Mesenchymal stem cell (in vitro differentiated cells and primary cell): ENCODE measurements around the gene ACTR3.

Source experiments
- DNase-seq: peaks from one replicate; pipeline ENCODE4 v3.0.0-alpha.2; 2013
- H2AFZ ChIP-seq: one replicate; pipeline ENCODE4 v1.6.1; 2013; ENCODE audit warnings: low read depth, mild to moderate bottlenecking, control low read depth, inconsistent platforms, low read length, moderate library complexity
- H2AK5ac ChIP-seq: 2 replicates; pipeline ENCODE4 v1.6.1; 2013; ENCODE audit warnings: low read length, moderate library complexity, mild to moderate bottlenecking, inconsistent platforms; ENCODE audit not compliant: severe bottlenecking
- H2BK120ac ChIP-seq: one replicate; pipeline ENCODE4 v1.6.1; 2013; ENCODE audit warnings: low read depth, mild to moderate bottlenecking, inconsistent platforms, low read length, moderate library complexity
- H2BK12ac ChIP-seq, 2 experiments: one replicate each; pipeline ENCODE4 v1.6.1; 2013; ENCODE audit warnings: inconsistent platforms in 2 of 2, low read length in 2 of 2, mild to moderate bottlenecking in 2 of 2, moderate library complexity in 2 of 2, control low read depth in 1 of 2
- H2BK15ac ChIP-seq: one replicate; pipeline ENCODE4 v1.6.1; 2013; ENCODE audit warnings: mild to moderate bottlenecking, low read depth, inconsistent platforms; ENCODE audit not compliant: poor library complexity, severe bottlenecking
- H2BK5ac ChIP-seq: 2 replicates; pipeline ENCODE4 v1.6.1; 2013; ENCODE audit warnings: low read depth, mild to moderate bottlenecking, low read length, control low read depth, inconsistent platforms; ENCODE audit not compliant: poor library complexity, severe bottlenecking
- H3K14ac ChIP-seq, 2 experiments: one replicate each; pipeline ENCODE4 v1.6.1; 2013; ENCODE audit warnings: inconsistent platforms in 2 of 2, low read length in 2 of 2, control low read depth in 1 of 2, mild to moderate bottlenecking in 1 of 2, moderate library complexity in 1 of 2
- H3K18ac ChIP-seq, 2 experiments: one replicate each; pipeline ENCODE4 v1.6.1; 2013; ENCODE audit warnings: inconsistent platforms in 2 of 2, low read length in 2 of 2, control low read depth in 1 of 2, low read depth in 1 of 2, mild to moderate bottlenecking in 1 of 2
- H3K23ac ChIP-seq, 2 experiments: one replicate each; pipeline ENCODE4 v1.6.1; 2013; ENCODE audit warnings: inconsistent platforms in 2 of 2, low read length in 2 of 2, mild to moderate bottlenecking in 2 of 2, moderate library complexity in 2 of 2, control low read depth in 1 of 2
- H3K27ac ChIP-seq: 2 replicates; pipeline ENCODE4 v1.5.1; 2013; ENCODE audit warnings: mild to moderate bottlenecking, moderate library complexity, low read length, control low read depth, inconsistent platforms; ENCODE audit not compliant: poor library complexity, severe bottlenecking
- H3K27me3 ChIP-seq, 2 experiments: 2 replicates each; pipeline versions ENCODE4 v1.6.1 to v1.7.0; 2013; ENCODE audit warnings: low read length in 2 of 2, mild to moderate bottlenecking in 2 of 2, moderate library complexity in 2 of 2, control low read depth in 1 of 2, inconsistent platforms in 1 of 2; ENCODE audit not compliant: control insufficient read depth in 1 of 2, insufficient read depth in 1 of 2
- H3K36me3 ChIP-seq, 2 experiments: 2 replicates each; pipeline versions ENCODE4 v1.6.1 to v1.7.0; 2013; ENCODE audit warnings: low read length in 2 of 2, control low read depth in 1 of 2, inconsistent platforms in 1 of 2, low read depth in 1 of 2, mild to moderate bottlenecking in 1 of 2; ENCODE audit not compliant: insufficient read depth in 2 of 2, control insufficient read depth in 1 of 2
- H3K4ac ChIP-seq, 2 experiments: one replicate each; pipeline ENCODE4 v1.6.1; 2013; ENCODE audit warnings: inconsistent platforms in 2 of 2, low read length in 2 of 2, mild to moderate bottlenecking in 2 of 2, moderate library complexity in 2 of 2, control low read depth in 1 of 2, low read depth in 1 of 2
- H3K4me1 ChIP-seq: 2 replicates; pipeline ENCODE4 v1.6.1; 2013; ENCODE audit warnings: low read depth, low read length, control low read depth; ENCODE audit not compliant: control insufficient read depth, insufficient read depth
- H3K4me2 ChIP-seq: 2 replicates; pipeline ENCODE4 v1.6.1; 2013; ENCODE audit warnings: low read length, mild to moderate bottlenecking, inconsistent platforms; ENCODE audit not compliant: poor library complexity, severe bottlenecking
- H3K4me3 ChIP-seq, 2 experiments: 2 replicates each; pipeline versions ENCODE4 v1.5.1 to v1.7.0; 2013; ENCODE audit warnings: low read length in 2 of 2, mild to moderate bottlenecking in 2 of 2, control low read depth in 1 of 2, low read depth in 1 of 2; ENCODE audit not compliant: insufficient read depth in 1 of 2
- H3K79me1 ChIP-seq: replicated peaks from 2 replicates; pipeline ENCODE4 v1.6.1; 2013; ENCODE audit warnings: mild to moderate bottlenecking, control low read depth, low read length, inconsistent platforms; ENCODE audit not compliant: poor library complexity, severe bottlenecking
- H3K9ac ChIP-seq: 2 replicates; pipeline ENCODE4 v1.7.0; 2013; ENCODE audit warnings: mild to moderate bottlenecking, low read length, moderate library complexity
- H3K9me3 ChIP-seq: 2 replicates; pipeline ENCODE4 v1.7.0; 2013; ENCODE audit warnings: mild to moderate bottlenecking, low read length; ENCODE audit not compliant: control insufficient read depth
- H4K8ac ChIP-seq: one replicate; pipeline ENCODE4 v1.6.1; 2013; ENCODE audit warnings: inconsistent platforms, mild to moderate bottlenecking, low read length, moderate library complexity
- H4K91ac ChIP-seq: one replicate; pipeline ENCODE4 v1.6.1; 2013; ENCODE audit warnings: mild to moderate bottlenecking, low read length, inconsistent platforms
- WGBS: methylation state at CpG from one replicate; pipeline ENCODE4 v1.1.7; 2013; ENCODE audit warnings: mixed read lengths; 5-methylcytosine and 5-hydroxymethylcytosine counted together

ACTR3 gene

DNA sequence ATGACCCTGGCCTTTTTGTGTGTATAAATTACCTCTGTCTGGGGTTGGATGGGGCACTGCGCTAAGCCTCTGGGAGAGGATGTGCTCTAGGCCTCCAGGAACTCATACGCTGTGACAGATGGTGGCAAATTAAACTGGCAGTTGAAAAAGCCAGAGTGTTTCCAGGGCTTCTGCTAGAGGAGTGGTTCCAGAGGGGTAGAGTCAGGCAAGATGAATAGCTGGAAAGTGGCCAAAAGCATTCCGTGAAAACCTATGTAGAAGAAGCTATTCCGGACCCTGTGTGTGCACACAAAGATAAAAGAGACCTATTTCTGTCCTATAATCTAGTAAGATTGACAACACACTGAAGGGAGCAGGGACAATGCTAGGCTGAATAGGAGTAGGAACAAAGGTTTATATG is 84.8 kb downstream of the ACTR3 start:
- H3K36me3 ChIP-seq: peaks cover 18 to 66% of the 10 kb centered on the region in 2 experiments
- H3K18ac ChIP-seq: no peak overlapping the region
- no peaks in the 10 kb centered on the region for H3K9me3 ChIP-seq
- H3K23ac ChIP-seq: no peak overlapping the region
- no peak overlapping the region for H3K14ac ChIP-seq
- no peak overlapping the region for H2BK5ac ChIP-seq
- WGBS: 79% methylated on average over 4 of the region's 4 CpGs
- H2BK12ac ChIP-seq: no peak overlapping the region
- H3K4me1 ChIP-seq: peaks cover 11% of the 10 kb centered on the region
- no peak overlapping the region for H4K8ac ChIP-seq
- no peak overlapping the region for H2BK120ac ChIP-seq
- H3K4ac ChIP-seq: no peak overlapping the region
- peaks cover 5% of the 10 kb centered on the region for H3K79me1 ChIP-seq
- H3K27ac ChIP-seq: no peak overlapping the region
- no peak for DNase-seq
- no peak overlapping the region for H2BK15ac ChIP-seq
- no peak overlapping the region for H4K91ac ChIP-seq
- no peak overlapping the region for H2AK5ac ChIP-seq
- no peak overlapping the region for H3K4me2 ChIP-seq
- no peak overlapping the region for H3K4me3 ChIP-seq
- H3K27me3 ChIP-seq: no peaks in the 10 kb centered on the region
- H2AFZ ChIP-seq: no peak overlapping the region
- H3K9ac ChIP-seq: no peak overlapping the region

DNA sequence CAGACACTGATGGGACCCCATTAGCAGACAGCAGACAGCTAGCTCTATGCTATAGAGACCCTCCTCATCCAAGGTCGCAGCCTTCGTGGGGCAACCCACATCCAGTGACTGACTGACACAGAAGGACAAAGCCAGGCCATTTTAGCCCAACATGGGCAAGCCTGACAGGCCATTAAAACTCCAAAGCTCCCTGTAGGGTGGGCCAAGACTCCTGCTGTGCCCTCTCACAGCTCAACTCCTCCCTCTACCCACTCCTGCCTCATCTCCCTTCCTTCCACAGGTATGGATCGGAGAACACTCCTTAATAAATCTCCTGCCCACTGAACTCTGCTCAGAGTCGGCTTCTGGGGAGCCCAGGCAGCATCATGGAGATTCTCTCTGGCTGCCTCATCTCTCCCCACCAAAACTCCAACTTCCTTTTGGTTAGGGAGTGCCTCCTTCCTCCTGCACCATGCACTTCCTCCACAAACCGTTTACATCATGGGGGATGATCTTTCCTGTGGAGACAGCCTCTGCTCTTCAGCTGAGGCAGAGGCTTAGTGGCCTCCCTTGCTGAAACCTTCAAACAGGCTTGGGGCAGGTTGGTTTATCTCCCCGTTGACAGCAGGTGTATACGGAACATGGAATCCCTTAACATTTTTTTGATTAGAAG is 86.5 kb downstream of the ACTR3 start:
- H3K4me3 ChIP-seq: no peak overlapping the region
- no peak overlapping the region for H2AK5ac ChIP-seq
- WGBS: 95% methylated on average over 7 of the region's 7 CpGs
- H3K9me3 ChIP-seq: no peaks in the 10 kb centered on the region
- H2AFZ ChIP-seq: no peak overlapping the region
- no peak overlapping the region for H4K91ac ChIP-seq
- H4K8ac ChIP-seq: no peak overlapping the region
- H3K14ac ChIP-seq: no peak overlapping the region
- H3K4me1 ChIP-seq: peaks cover 11% of the 10 kb centered on the region
- no peak overlapping the region for H3K18ac ChIP-seq
- no peak overlapping the region for H2BK12ac ChIP-seq
- peaks cover 21 to 51% of the 10 kb centered on the region in 2 experiments for H3K36me3 ChIP-seq
- H2BK120ac ChIP-seq: no peak overlapping the region
- H2BK15ac ChIP-seq: no peak overlapping the region
- no peak overlapping the region for H3K4me2 ChIP-seq
- H3K23ac ChIP-seq: no peak overlapping the region
- no peak for DNase-seq
- H3K27ac ChIP-seq: no peak overlapping the region
- H3K27me3 ChIP-seq: no peaks in the 10 kb centered on the region
- no peak overlapping the region for H3K4ac ChIP-seq
- H3K79me1 ChIP-seq: peaks cover 3% of the 10 kb centered on the region
- H3K9ac ChIP-seq: no peak overlapping the region
- no peak overlapping the region for H2BK5ac ChIP-seq

DNA sequence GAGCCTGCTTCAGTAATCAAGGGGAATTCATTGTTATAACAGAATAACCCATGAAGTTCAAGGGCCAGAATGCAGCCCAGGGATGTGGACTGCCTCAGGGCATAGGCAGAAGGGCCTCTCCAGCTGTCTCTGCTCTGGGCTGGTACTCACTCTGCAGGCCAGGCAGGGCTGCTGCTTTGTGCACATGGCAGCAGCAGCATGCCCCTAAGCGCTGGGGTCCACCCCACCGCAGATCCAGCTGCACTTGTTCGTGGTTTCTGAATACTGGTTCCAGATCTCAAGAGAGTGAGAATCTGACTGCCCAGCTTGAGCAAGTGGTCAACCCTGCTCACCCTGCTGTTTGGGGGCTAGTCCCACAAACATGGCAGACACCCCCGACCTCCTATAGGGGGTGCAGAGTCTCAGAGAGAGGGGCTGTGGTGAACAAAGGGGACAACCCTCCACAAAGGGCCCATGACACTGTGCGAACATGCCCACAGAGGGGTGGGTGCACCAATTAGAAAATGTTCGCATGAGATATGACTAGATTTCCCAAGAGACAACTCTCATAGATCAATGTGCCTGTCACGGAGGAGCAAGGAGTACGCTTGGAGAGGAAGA is 87.3 kb downstream of the ACTR3 start:
- H2AFZ ChIP-seq: no peak overlapping the region
- H3K14ac ChIP-seq: no peak overlapping the region
- H3K18ac ChIP-seq: peak overlapping the region in 1 of 2 experiments; percentile 42
- 98% methylated on average over 8 of the region's 8 CpGs for WGBS
- no peaks in the 10 kb centered on the region for H3K9me3 ChIP-seq
- H3K4me2 ChIP-seq: no peak overlapping the region
- H3K4me1 ChIP-seq: peaks cover 11% of the 10 kb centered on the region
- no peaks in the 10 kb centered on the region for H3K27me3 ChIP-seq
- H3K4me3 ChIP-seq: no peak overlapping the region
- no peak overlapping the region for H2BK120ac ChIP-seq
- no peak overlapping the region for H2AK5ac ChIP-seq
- peak overlapping the region; percentile 31 for H3K27ac ChIP-seq
- peak overlapping the region in 1 of 2 experiments; percentile 74 for H2BK12ac ChIP-seq
- peak; percentile 23 for DNase-seq
- no peak overlapping the region for H2BK5ac ChIP-seq
- peak overlapping the region in 1 of 2 experiments; percentile 24 for H3K23ac ChIP-seq
- no peak overlapping the region for H4K8ac ChIP-seq
- no peak overlapping the region for H3K4ac ChIP-seq
- H3K36me3 ChIP-seq: peaks cover 18 to 43% of the 10 kb centered on the region in 2 experiments
- H2BK15ac ChIP-seq: no peak overlapping the region
- peak overlapping the region; percentile 77 for H4K91ac ChIP-seq
- H3K9ac ChIP-seq: peak overlapping the region; percentile 8
- H3K79me1 ChIP-seq: no peaks in the 10 kb centered on the region

DNA sequence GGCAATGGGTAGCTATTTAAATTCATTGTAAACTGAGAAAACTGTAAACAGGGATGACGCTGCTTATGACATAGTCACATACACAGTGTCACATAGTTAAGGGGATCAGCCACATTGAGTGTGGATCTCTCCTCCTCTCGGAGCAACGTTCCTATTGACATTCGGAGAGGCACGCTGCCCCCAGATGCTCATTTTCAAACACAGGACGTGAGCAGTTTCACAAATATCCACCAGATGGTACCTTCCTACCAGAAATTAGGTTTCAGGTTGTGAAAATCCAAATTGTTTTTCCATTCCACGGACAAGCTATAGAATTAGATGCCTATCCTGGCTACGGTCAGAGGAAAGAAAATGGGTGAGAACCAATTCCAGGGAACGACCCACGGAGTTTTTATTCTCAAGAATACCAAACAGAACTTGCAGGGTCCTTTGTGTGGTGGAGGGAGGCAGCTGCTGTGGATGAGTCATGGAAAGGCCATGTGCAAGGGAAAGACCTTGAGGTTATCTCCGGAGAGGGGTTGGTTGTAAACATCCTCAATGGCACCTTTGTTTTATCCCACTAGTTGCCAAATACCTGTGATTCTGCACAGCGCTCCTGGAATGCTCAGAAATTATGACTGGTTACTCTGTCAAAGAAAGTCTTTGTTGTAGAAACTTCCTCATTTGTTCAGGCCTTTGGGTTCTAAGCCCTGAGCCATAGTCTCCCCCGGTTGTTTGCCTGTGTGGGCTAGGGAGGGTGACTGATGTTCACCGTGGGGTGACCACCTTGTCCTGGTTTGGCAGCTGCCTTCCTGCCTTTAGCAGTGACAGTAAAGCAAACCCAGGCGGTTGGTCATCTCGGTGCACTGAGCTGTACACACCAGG is 88.0 kb downstream of the ACTR3 start:
- no peak overlapping the region for H4K8ac ChIP-seq
- H3K27me3 ChIP-seq: no peaks in the 10 kb centered on the region
- H2BK15ac ChIP-seq: no peak overlapping the region
- no peaks in the 10 kb centered on the region for H3K79me1 ChIP-seq
- H3K4me2 ChIP-seq: no peak overlapping the region
- no peak overlapping the region for H3K4me3 ChIP-seq
- H3K36me3 ChIP-seq: peaks cover 21 to 41% of the 10 kb centered on the region in 2 experiments
- no peak overlapping the region for H3K23ac ChIP-seq
- peaks cover 11% of the 10 kb centered on the region for H3K4me1 ChIP-seq
- no peak overlapping the region for H2AFZ ChIP-seq
- H2BK5ac ChIP-seq: no peak overlapping the region
- H3K9ac ChIP-seq: no peak overlapping the region
- H3K4ac ChIP-seq: no peak overlapping the region
- H3K27ac ChIP-seq: peak overlapping the region; percentile 9
- H2BK12ac ChIP-seq: no peak overlapping the region
- no peak overlapping the region for H4K91ac ChIP-seq
- 57% methylated on average over 16 of the region's 16 CpGs for WGBS
- peak overlapping the region; percentile 56 for H2AK5ac ChIP-seq
- peak; percentile 60 for DNase-seq
- no peak overlapping the region for H2BK120ac ChIP-seq
- H3K14ac ChIP-seq: no peak overlapping the region
- H3K9me3 ChIP-seq: no peaks in the 10 kb centered on the region
- H3K18ac ChIP-seq: no peak overlapping the region
